GM23338 (cell line): ENCODE data around the gene FBXO31. TPM values are rescaled to one million over a fixed set of nuclear protein-coding genes. Genes with fewer than 3 reads are reported as not detected.

Source experiments
- ATAC-seq: fragments of 200-7000 bp; cut with Tn5 transposase; 3 replicates; pipeline ENCODE4 v1.9.1; 2020
- DNase-seq: peaks from one replicate; pipeline ENCODE4 v3.0.0-alpha.2; 2015; ENCODE audit warnings: low spot score
- H2AFZ ChIP-seq: fragments of 200-600 bp; sonication (generic); 2 replicates; pipeline ENCODE4 v1.8.0; 2016; ENCODE audit warnings: antibody characterized with exemption, mild to moderate bottlenecking, moderate library complexity
- H3F3A ChIP-seq: fragments of 200-600 bp; sonication (generic); replicated peaks from 2 replicates; pipeline ENCODE4 v1.8.0; 2017; ENCODE audit warnings: antibody characterized with exemption, mixed run types, low read depth
- H3K27ac ChIP-seq: fragments of 200-600 bp; sonication (generic); 2 replicates; pipeline ENCODE4 v1.6.1; 2016; ENCODE audit warnings: low read depth
- H3K27me3 ChIP-seq: fragments of 200-600 bp; sonication (generic); 2 replicates; pipeline ENCODE4 v1.8.0; 2016; ENCODE audit warnings: mild to moderate bottlenecking, mixed run types, moderate library complexity; ENCODE audit not compliant: insufficient read depth
- H3K36me3 ChIP-seq: fragments of 200-600 bp; sonication (generic); 2 replicates; pipeline ENCODE4 v1.8.0; 2016; ENCODE audit warnings: mild to moderate bottlenecking; ENCODE audit not compliant: insufficient read depth
- H3K4me1 ChIP-seq: fragments of 200-600 bp; sonication (generic); 2 replicates; pipeline ENCODE4 v1.8.0; 2016; ENCODE audit warnings: mild to moderate bottlenecking, moderate library complexity; ENCODE audit not compliant: insufficient read depth
- H3K4me2 ChIP-seq: fragments of 200-600 bp; sonication (generic); 2 replicates; pipeline ENCODE4 v1.7.1; 2017; ENCODE audit warnings: mixed run types
- H3K4me3 ChIP-seq: fragments of 200-600 bp; sonication (generic); 2 replicates; pipeline ENCODE4 v1.6.1; 2016; ENCODE audit warnings: mixed run types
- H3K79me2 ChIP-seq: fragments of 200-600 bp; sonication (generic); replicated peaks from 2 replicates; pipeline ENCODE4 v1.8.0; 2017; ENCODE audit warnings: mild to moderate bottlenecking; ENCODE audit not compliant: insufficient read depth
- H3K9me2 ChIP-seq: fragments of 200-600 bp; sonication (generic); 2 replicates; pipeline ENCODE4 v1.8.0; 2017; ENCODE audit not compliant: insufficient read depth
- H4K20me1 ChIP-seq: fragments of 200-600 bp; sonication (generic); replicated peaks from 2 replicates; pipeline ENCODE4 v1.8.0; 2017; ENCODE audit warnings: mild to moderate bottlenecking; ENCODE audit not compliant: insufficient read depth
- H3K27ac Mint-ChIP-seq: 2 replicates; pipeline ENCODE4 v1.8.0; 2020; ENCODE audit warnings: inconsistent platforms, mild to moderate bottlenecking, moderate library complexity, mixed read lengths
- H3K27me3 Mint-ChIP-seq: 3 replicates; pipeline ENCODE4 v1.8.0; 2022; ENCODE audit warnings: low read depth, mild to moderate bottlenecking, moderate library complexity, mixed read lengths, inconsistent platforms; ENCODE audit not compliant: insufficient read depth, poor library complexity
- H3K36me3 Mint-ChIP-seq: 3 replicates; pipeline ENCODE4 v1.8.0; 2021; ENCODE audit warnings: low read depth, mild to moderate bottlenecking, inconsistent platforms, moderate library complexity, mixed read lengths
- H3K4me1 Mint-ChIP-seq: 3 replicates; pipeline ENCODE4 v1.8.0; 2020; ENCODE audit warnings: mild to moderate bottlenecking, inconsistent platforms, mixed read lengths
- H3K4me3 Mint-ChIP-seq: 3 replicates; pipeline ENCODE4 v1.8.0; 2021; ENCODE audit warnings: moderate library complexity, mild to moderate bottlenecking, inconsistent platforms, mixed read lengths
- H3K9me3 Mint-ChIP-seq: 3 replicates; pipeline ENCODE4 v1.8.0; 2020; ENCODE audit warnings: moderate library complexity, mild to moderate bottlenecking, inconsistent platforms, mixed read lengths
- CREB1 ChIP-seq: fragments of 250-450 bp; sonication (Bioruptor Pico); IDR thresholded peaks from 2 replicates; pipeline ENCODE4 v1.5.0; 2020; ENCODE audit warnings: low read depth, mild to moderate bottlenecking, moderate library complexity
- CTCF ChIP-seq, 2 experiments: fragments of 200-600 bp in 1 of 2; sonication (generic) in 1 of 2; conservative IDR thresholded peaks; 2 replicates each; pipeline versions ENCODE4 v1.5.1 to v1.6.1; 2016 to 2017; ENCODE audit warnings: antibody characterized with exemption in 2 of 2, low read depth in 2 of 2, mild to moderate bottlenecking in 2 of 2, moderate library complexity in 1 of 2
- ETS1 ChIP-seq: IDR thresholded peaks from 2 replicates; pipeline ENCODE4 v1.6.1; 2016; ENCODE audit warnings: antibody characterized with exemption
- EZH2 ChIP-seq: fragments of 200-600 bp; sonication (generic); IDR thresholded peaks from one replicate; pipeline ENCODE4 v1.8.0; 2017; ENCODE audit warnings: antibody characterized with exemption, mild to moderate bottlenecking, low read depth; ENCODE audit not compliant: unreplicated experiment
- EZH2phosphoT487 ChIP-seq: fragments of 200-600 bp; sonication (generic); IDR thresholded peaks from one replicate; pipeline ENCODE4 v1.8.1; 2018; ENCODE audit warnings: antibody characterized with exemption; ENCODE audit not compliant: unreplicated experiment
- JUNB ChIP-seq: IDR thresholded peaks from one replicate; pipeline ENCODE4 v1.6.1; 2016; ENCODE audit warnings: antibody characterized with exemption; ENCODE audit not compliant: unreplicated experiment
- NANOG ChIP-seq: IDR thresholded peaks from 2 replicates; pipeline ENCODE4 v1.6.1; 2016; ENCODE audit warnings: antibody characterized with exemption, borderline replicate concordance
- POLR2AphosphoS5 ChIP-seq: IDR thresholded peaks from 2 replicates; pipeline ENCODE4 v1.6.1; 2016; ENCODE audit warnings: antibody characterized with exemption, low read depth
- REST ChIP-seq: IDR thresholded peaks from one replicate; pipeline ENCODE4 v1.6.1; 2018; ENCODE audit warnings: antibody characterized with exemption; ENCODE audit not compliant: unreplicated experiment
- STAT1 ChIP-seq: IDR thresholded peaks from one replicate; pipeline ENCODE4 v1.6.1; 2016; ENCODE audit warnings: antibody characterized with exemption; ENCODE audit not compliant: unreplicated experiment
- ZNF114 ChIP-seq: fragments of 250-450 bp; sonication (Bioruptor Pico); IDR thresholded peaks from 2 replicates; pipeline ENCODE4 v1.5.0; 2020; ENCODE audit warnings: mild to moderate bottlenecking, moderate library complexity
- ZNF331 ChIP-seq: fragments of 250-450 bp; sonication (Bioruptor Pico); IDR thresholded peaks from 2 replicates; pipeline ENCODE4 v1.5.0; 2020; ENCODE audit warnings: low read depth, mild to moderate bottlenecking, moderate library complexity
- ZNF462 ChIP-seq: fragments of 250-450 bp; sonication (Bioruptor Pico); IDR thresholded peaks from 2 replicates; pipeline ENCODE4 v1.5.0; 2020; ENCODE audit warnings: mild to moderate bottlenecking, moderate library complexity
- polyA plus RNA-seq: library from polyadenylated mRNA; unstranded; fragments of >200 nt; fragmentation: Nextera tagmentation; extraction: Ambion mirVana; gene quantifications from 2 replicates; pipeline ENCODE4 v1.2.1, GENCODE V29; 2016
- total RNA-seq: library from RNA; depleted of rRNA; stranded (reverse); fragments of >200 nt; shearing (Covaris generic); gene quantifications from 2 replicates; pipeline ENCODE4 v1.2.3, GENCODE V29; 2014

The FBXO31 gene
- total and polyA plus RNA-seq, 2 experiments from 2014 or later: 7.0 to 23.8 TPM

- no peak for DNase-seq
- H3K9me2 ChIP-seq: no peaks in the 10 kb centered on the region
- no peaks in the 10 kb centered on the region for H3K27me3 ChIP-seq
- H3K36me3 Mint-ChIP-seq: peaks cover 7% of the 10 kb centered on the region
- no peaks in the 10 kb centered on the region; the same call in 2 of the 3 replicates for H3K9me3 Mint-ChIP-seq
- H3K79me2 ChIP-seq: peaks cover 12% of the 10 kb centered on the region; the same call in 1 of the 2 replicates
- no peaks in the 10 kb centered on the region; the same call in 1 of the 2 replicates for H3K36me3 ChIP-seq
- H3K4me1 ChIP-seq: no peaks in the 10 kb centered on the region
- H4K20me1 ChIP-seq: peaks cover 11% of the 10 kb centered on the region; the same call in 1 of the 2 replicates
- TF ChIP-seq EZH2 (no peak), JUNB (no peak), EZH2phosphoT487 (no peak), POLR2AphosphoS5 (no peak), ZNF462 (no peak), CREB1 (CRISPR knock-in tag) (no peak), STAT1 (no peak), ETS1 (no peak), NANOG (no peak), CTCF (conservative IDR thresholded peaks at IDR 0.05; ENCODE audit: low read depth in 2 of 2) (no peak), REST (no peak), ZNF331 (CRISPR knock-in tag) (no peak), ZNF114 (no peak)
- peaks cover 10% of the 10 kb centered on the region for H3K4me1 Mint-ChIP-seq
- H3K4me3 ChIP-seq: no peak overlapping the region
- no peak overlapping the region for H2AFZ ChIP-seq
- H3K27me3 Mint-ChIP-seq: peaks cover 9% of the 10 kb centered on the region
- no peak for ATAC-seq
- no peak overlapping the region for H3K4me2 ChIP-seq
- H3K4me3 Mint-ChIP-seq: no peak overlapping the region
- H3F3A ChIP-seq: no peaks in the 10 kb centered on the region
- no peak overlapping the region for H3K27ac ChIP-seq
- no peak overlapping the region for H3K27ac Mint-ChIP-seq
Observed at GRCh38 chr16:87350031-87350430, 33.5 kb downstream of the FBXO31 start.
